ENCODE measurements around the gene RNF103.
A peak's percentile ranks its signal among the peaks of the same experiment; 100 is the strongest.

The RNF103 gene

GRCh38 chr2:86562922-86563649 is 60.6 kb downstream of the RNF103 start, which contains the start of gene CHMP3:
Gene CHMP3 (minus strand): TSS chr2:86563443. CDS start chr2:86563348, 95 bp downstream.
- DNase-seq: peak; percentile 91 to 96

GRCh38 chr2:86562485-86562921 is 61.2 kb downstream of the RNF103 start:
- DNase-seq: no peak

GRCh38 chr2:86557836-86558235 is 65.8 kb downstream of the RNF103 start:
- DNase-seq: no peak

- DNase-seq: peak; percentile 16 to 26
These were observed 67.2 kb downstream of the RNF103 start for GRCh38 chr2:86556508-86556907.

Measured in NCI-H1930 (cell line).